HUDEP-2 (cell line): ENCODE measurements around the gene BCAR3.
"Not testable (repeated sequence)": the region's sequence is repeated elsewhere in the genome, so short reads cannot be mapped to it uniquely, and the experiment has no call there.

Experiments used
- DNase-seq, 76 experiments: peaks; one replicate each; lab custom pipeline; 2025; ENCODE audit not compliant: unreplicated experiment in 76 of 76; lab: John Stamatoyannopoulos, UW

Gene BCAR3

DNA sequence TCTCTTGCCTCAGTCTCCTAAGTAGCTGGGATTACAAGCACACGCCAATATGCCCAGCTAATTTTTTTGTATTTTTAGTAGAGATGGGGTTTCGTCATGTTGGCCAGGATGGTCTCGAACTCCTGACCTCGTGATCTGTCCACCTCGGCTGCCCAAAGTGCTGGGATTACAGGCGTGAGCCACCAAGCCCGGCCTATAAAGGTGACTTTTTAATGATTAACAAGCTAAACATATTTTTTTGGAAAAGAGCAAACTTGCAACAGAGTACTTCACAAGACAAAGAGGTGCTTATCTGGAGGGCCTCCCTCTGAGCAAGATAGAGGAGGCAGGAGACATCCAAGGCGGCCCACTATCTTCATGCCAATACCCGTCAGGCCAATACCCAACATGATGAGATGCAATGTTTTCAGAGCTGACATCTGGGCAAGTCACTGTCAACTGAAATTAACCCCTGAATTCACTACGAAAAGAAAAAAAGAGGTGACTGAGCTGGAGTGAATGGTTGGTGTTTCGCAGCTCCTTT, 10.5 kb downstream of the BCAR3 start:
- DNase-seq: peak in 48 of 76 experiments; percentile 11 to 73 (median 32)

DNA sequence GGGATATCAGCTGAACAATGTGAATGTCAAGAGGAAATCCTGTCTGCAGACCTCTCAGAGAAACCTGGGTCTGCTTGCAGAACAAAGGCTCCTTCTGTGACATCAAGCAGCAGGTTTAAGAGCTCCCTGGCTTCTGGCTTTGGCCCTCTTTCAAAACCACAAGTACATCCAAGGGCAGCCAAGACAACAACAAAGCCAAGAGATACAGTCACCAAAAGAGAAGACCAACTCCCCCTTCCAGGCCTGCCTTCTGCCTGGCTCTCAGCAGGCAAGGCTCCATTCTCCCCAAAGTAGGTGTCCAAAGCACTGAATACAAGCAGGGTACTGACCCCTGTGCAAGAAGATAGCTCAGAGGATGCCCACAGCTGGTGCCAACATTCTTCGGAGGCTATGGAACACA, 11.5 kb downstream of the BCAR3 start:
- peak in 71 of 76 experiments; percentile 22 to 87 (median 64) for DNase-seq

DNA sequence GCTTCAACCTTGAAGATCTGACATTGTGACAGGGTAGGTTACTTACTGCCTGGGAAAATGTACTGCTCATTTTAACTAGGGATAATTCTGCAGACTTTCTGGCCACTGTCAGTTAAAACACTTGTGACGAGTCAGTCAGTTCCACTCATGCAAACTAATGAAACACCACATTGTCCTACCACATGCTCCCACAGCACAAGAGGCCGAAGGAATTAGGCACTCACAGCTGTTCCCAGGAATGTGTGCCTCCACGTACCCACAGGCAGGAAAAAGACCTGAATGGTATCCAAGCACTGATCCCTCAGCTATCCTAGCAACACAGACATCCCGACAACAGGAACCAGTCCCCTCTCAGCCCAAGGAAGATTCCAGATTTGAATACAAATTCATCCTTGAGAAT, 12.3 kb downstream of the BCAR3 start:
- DNase-seq: no peak

DNA sequence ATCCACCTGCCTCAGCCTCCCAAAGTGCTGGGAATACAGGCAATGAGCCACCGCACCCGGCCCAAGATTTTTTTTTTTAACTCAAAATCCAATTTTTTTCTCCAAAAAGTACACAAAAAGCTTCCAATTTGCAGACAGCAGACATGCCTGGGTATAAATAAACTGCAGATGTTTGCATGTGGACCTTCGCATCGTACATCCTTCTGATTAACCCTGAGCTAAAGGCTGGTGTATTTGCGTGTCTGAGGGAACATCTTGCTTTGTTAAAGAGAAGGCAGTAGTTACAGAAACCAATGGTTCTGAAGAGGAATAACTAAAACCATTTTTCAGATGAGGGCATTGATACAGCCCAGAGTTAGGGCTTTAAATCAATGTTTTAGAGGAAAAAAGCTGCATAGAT, 12.7 kb downstream of the BCAR3 start:
- no peak for DNase-seq

DNA sequence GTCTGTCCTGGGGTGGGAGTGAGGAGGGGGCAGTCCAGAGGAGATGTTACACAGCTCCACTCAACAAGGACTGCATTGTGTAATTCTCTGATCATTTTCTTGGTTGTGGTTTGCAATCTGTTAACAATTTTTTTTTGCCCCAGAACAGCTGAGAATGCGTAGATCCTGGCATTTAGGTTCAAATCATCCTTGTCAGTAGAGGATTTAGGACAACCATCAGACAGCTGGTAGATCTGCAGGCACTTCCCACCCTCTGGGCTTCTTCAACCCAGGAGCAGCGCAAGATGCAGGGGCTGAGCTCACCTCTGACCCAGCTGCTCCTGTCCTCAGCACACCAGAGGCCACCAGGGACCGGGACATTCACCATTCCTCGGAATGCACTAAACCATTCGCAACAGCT, 13.5 kb downstream of the BCAR3 start:
- DNase-seq: no peak

DNA sequence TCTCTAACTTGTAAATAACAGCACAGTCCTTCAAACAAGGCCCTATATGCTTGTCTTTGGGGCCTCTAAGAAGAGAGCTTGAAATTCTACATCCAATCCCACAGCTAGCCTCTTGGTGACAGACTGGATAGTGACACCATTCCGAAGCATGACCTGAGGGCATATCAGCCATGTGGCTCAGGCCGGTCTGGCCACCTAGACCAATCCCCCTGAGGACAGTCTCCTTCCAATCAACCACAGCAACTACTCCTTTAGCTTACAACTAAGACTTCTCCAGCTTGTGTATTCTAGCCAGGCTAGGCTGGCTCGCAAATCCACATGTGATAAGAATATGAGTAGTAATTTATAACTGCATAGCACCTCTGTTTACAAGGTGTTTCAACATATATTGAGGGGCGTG, 14.0 kb downstream of the BCAR3 start:
- no peak for DNase-seq

DNA sequence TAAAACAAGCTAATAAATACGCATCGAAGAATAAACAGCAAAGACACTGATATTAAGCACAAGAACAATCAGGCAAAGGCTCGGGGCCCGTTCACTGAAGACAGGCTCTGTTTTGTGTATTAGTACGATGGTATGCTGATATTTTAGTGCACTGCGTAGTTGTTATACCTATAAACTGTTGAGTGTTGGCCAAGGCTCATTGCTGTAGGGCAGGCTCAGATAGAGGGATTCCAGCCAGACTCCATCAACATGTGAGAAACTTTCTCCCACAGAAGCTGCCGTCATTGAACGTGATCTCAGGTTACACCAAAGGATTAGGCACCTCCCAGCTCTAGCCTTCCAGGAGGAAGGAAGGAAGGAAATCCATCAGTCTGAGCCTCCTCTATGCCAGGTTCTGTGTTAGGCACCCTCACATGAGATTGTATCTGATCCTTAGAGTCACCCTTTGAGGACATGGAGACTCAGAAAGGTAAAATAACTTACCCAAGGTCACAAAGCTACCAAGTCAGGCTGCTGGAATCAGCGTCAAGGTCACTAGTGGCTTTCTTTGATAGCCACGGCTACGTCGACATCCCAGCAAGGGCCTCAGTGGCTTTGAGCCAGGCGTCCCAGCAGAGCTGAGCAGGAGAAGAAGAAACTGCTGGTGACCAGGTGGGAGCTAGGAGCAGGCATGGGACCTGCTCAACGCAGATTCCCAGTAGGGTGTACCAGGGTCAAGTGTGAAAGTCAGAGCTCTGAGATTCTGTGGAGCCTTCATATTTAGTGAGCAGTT, 14.8 kb downstream of the BCAR3 start:
- no peak for DNase-seq

DNA sequence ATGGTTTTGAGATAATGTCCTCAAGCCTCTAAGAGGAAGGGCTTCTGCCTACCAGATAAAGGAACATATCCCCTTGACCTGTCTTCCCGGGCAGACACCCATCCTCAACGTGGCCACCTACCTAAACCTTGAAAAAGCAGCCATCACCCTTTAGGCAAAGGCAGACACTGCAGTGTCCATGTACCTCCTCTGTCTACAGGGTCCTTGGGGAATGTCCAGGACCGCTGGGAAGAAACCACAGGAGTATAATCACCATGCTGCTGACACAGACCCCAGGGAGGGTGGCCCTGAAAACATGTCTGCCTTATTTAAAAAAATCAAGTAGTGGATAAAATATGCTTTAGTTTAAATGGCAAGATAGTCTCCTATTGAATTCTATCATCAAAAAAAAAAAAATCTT, 16.6 kb downstream of the BCAR3 start:
- peak in 1 of 76 experiments; percentile 49 for DNase-seq

DNA sequence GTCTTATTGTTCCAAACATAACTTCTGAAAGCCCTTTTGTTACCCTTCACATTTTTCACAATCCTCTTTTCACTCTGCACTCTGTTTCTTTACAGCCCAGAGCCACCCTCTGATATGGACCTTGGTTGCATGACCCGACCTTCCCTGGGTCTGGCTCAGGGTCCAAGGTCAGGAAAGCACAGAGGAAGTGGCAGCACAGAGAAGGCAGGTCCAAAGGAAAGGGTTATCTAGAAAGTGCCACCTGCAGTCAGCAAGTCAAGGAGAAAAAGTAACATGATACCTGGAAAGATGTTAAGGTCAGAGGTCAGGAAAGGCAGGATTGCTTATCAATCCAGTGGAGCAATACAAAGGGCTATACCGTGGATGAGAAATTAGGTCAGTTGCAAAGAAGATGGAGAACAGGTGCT, 18.4 kb downstream of the BCAR3 start:
- DNase-seq: no peak

DNA sequence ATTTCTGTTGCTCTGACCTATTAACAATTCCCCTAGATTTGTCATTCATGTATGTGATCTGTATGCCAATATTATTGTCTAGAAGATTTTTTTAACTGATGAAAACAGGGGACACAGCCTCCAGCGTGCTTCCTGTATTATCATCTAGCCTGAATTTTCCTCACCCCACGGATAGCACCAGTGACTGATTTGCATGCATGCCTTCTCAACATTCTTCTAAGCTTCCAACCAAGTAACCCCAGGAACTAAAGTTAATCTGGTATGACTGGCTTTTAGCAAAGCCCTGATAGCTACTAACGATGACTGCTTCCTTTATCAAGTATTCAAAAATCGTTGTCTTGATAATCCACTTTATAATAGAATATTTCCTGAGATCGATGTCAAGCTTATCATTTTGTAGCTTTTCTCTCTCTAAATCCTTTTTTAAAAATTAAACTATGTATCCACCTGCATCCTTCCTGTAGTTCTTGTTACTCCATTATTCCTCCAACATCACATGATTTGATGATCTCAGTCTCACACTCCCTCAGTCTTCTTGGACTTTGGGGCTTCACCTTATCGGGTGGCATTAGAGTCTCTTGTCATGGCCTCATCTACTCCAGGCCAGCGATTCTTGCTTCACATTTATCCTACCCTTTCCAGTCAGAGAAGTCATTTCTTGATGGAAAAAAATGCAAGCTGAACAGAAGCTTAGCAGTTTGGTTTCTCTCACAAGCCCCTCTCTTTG, 19.0 kb downstream of the BCAR3 start:
- no peak for DNase-seq

DNA sequence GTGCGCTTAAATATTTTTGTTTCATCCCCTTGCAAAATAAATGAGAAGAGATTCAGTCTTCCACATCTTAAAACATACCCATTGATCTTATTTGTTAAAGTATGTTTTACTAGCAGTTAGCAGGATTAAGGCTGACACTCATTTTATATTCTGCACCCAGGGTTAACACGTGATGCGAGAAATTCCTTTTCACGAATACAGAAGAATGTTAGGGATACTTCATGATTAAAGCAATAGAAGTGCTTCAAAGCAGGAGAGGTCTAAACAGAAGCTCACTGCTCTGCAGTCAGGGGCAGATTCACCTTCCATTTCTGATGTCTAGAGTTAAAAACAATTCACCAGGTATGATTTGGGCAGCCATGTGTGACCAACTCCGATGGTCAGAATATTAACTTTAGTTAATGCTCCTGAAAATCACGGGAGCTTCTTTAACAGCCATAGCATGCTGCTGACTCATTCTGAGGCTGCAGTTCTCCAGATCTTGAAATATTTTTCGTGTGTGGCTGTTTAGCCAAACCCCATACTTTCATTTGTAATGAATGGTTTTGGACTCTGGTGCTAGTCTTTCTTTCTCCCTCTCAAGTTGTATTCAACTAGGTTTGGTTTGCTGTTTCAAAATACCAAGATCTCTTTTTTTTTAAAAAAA, 19.7 kb downstream of the BCAR3 start:
- DNase-seq: peak in 1 of 76 experiments; percentile 1

DNA sequence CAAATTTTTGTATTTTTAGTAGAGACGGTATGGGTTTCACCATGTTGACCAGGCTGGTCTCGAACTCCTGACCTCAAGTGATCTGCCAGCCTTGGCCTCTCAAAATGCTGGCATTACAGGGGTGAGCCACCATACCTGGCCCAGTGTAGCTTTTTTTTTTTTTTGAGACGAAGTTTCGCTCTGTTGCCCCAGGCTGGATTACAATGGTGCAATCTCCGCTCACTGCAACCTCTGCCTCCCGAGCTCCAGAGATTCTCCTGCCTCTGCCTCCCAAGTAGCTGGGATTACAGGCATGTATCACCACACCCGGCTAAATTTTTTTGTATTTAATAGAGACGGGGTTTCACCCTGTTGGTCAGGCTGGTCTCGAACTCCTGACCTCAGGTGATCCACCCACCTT, 20.3 kb downstream of the BCAR3 start:
- DNase-seq: not testable (repeated sequence)

DNA sequence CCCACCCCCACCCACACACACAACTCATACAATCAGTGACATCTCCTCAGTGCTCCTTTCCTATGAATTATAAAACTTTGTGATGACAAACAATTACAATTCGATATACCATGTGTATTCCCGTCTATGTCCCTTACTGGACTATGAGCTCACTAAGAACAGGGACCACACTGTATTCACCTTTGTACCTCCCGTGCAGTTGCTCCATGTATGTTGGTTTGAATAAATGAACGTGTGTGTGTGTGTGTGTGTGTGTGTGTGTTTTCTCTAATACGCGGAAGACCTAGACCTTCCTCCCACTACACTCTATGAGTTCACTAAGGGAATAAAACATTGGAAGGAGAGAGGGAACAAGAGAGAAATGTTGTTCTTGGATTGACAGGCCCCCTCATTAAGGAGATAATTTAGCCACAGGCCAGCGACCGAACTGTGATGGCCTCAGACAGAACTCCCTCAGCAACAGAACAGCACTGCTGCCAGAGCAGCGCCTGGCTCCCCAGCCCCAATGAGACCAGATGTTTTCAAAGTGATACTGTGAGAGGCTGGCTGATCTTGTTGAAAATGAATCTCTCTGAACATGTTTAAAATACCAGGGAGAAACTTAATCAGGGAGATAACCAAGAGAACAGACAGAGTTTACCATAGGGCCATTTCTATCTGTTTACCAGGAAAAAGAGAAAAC, 21.7 kb downstream of the BCAR3 start:
- DNase-seq: peak in 70 of 76 experiments; percentile 10 to 86 (median 57)

DNA sequence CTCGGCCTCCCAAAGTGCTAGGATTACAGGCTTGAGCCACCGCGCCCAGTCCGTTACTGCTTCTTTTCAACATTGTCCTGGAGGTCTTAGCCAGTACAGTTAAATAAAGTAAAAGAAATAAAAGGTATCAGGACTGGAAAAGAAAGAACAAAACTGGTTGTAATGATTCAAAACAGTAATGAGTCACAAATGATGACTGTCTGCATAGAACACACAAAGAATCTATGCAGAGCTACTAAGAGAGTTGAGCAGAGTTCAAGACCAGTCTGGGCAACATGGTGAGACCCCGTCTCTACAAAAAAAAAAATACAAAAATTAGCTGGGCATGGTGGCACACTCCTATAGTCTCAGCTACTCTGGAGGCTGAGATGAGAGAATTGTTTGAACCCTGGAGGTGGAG, 23.4 kb downstream of the BCAR3 start:
- DNase-seq: no peak

DNA sequence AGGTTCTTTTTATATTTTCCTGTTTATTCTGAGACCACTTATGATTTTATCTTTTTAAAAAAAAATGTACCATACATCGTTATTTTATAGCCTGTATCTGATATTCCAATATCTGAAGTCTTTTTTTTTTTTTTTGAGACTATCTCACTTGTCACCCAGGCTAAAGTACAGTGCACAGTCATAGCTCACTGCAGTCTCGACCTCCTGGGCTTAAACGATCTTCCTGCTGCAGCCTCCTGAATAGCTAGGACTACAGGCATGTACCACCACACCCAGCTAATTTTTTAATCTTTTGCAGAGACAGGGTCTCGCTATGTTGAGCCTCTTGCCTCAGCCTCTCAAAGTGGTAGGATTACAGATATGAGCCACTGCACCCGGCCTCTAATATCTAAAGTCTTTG, 25.1 kb downstream of the BCAR3 start:
- DNase-seq: peak in 6 of 76 experiments; percentile 9 to 15 (median 11)

DNA sequence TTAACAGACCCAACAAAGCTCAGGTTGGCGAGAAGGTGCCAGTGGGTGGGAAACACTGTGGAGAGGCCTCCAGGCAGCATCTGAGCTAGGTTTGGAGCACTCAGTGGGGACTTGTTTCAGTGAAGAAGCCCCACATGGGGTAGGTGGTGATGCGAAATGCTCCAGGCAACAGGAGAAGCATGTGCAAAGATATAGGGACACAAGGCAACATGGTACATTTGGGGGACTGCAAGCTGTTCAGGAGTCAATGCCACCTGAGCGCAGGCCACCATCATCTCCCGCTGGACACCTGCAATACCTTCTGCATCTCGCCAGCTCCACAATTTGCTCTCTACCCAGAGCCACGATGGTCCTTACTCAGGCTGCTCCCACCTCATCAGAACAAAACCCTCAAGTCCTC, 28.0 kb downstream of the BCAR3 start:
- no peak for DNase-seq

DNA sequence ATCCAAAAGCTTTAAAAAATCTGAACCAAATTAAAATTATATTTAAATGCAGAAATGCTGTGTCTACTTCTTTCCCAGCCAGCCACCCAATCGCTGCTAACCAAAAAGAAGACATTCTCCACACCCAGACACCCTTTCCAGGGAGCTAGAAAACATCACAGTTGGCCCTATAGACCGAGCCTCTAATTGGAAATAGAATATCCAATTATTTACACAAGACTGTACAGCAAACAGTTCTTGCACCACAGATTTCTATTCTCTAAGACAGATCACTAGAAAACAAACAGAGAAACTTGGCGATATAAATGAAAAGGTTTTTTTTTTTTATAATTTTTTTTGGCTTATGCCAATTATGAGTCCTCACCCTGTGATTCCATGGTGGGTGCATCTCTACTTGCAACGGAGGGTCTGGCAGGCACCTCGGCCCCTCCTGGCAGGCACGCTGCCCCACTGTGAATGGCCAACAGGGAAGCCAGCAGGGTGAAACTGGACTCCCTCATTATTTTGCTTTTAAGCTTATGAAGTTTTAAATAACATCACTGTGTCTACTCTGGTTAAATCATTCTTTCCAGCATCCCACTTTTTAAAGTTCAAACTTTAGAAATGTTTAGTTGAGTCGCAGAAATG, 29.2 kb downstream of the BCAR3 start:
- no peak for DNase-seq

DNA sequence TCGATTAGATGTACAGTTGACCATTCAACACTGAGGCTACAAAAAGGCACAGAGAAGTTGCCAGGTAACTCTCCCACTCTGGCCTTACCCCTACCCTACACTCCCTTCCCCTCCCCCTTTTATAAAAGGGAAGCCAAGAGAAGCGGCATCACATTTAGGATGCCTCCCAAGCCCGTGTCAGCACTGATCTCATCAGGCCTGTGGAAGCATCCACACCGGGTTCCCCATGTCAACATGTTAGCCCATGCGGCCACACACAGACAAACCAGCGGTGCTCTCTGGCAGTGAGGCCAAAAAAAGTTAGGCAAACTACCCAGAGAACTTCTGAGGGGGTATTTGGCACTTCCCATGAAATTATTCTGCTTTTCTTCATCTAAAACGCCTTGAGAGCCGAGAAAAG, 29.9 kb downstream of the BCAR3 start:
- DNase-seq: no peak

DNA sequence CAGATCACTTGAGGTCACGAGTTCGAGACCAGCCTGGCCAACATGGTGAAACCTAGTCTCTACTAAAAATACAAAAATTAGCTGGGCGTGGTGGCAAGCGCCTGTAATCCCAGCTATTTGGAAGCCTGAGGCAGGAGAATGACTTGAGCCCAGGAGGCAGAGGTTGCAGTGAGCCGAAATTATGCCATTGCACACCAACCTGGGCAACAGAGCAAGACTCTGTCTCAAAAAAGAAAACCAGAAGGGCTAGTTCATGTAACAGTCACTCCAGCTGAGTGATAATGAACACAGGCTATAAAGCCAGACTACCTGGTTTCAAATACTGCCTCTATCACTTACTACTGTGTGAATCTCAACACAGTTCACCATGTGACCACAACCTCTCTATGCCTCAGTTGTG, 31.5 kb downstream of the BCAR3 start:
- not testable (repeated sequence) for DNase-seq

DNA sequence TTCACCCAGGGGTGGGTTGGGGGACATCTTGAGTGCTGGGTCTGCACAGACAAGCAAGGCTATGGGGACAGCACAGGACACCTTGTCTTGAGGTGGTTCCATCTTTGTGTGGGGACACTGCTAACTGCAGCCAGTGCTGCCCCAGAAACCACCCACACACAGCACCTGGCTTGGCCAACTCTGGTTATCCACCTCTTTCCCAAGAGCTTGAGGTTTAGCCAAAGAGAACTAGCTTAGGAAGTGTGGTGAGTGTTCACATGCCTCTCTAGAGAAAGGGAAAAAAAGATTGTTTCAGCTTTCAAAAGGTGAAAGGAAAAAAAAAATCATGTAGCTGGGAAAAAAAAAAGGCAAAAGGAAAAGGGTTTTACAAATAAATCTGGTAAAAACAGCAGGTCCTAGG, 32.4 kb downstream of the BCAR3 start:
- no peak for DNase-seq
